ENCODE measurements around the gene TEX11.

Gene TEX11

GRCh38 chrX:70494441-70494840, 414.1 kb downstream of the TEX11 start:
- DNase-seq (ENCODE audit: low spot score): no peak

DNA sequence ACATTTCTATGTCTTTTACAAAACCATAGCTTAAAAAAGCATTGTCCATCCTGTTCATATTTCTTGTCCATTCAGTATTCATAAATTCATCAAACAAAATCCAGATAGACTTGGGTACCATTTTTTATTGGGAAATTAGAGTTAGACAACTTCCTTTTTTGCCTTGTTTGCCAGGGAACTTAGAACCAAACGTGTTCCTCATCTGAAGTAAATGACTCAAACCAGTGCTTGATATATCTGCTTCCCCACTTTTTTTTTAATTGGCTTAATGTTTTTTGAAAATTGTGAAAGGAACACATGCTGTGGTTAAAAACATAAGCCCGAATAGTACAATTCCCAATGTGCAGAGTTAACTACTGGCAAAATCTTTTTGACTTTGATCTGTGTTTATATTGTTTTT, 419.7 kb downstream of the TEX11 start:
- no peak for DNase-seq (ENCODE audit: low spot score)

DNA sequence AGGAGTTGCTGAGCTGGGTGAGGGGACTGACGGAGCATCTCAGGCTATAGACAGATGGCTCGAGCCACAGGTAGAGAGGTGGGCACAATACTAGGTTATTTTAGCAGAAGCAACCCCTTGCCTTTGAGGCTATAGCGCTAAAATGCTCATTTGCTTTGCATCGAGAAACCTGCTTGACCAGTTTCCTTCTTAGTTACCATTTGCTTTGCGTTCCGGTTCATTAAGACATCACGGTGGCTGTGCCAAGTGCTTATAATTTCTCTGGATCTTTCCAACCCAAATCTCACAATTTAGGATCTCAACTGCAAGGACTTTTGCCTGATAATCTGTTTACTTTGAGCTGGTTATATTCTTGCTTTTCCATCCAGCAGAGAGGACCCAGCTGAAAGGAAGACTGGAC, 423.0 kb downstream of the TEX11 start:
- no peak for DNase-seq (ENCODE audit: low spot score)

DNA sequence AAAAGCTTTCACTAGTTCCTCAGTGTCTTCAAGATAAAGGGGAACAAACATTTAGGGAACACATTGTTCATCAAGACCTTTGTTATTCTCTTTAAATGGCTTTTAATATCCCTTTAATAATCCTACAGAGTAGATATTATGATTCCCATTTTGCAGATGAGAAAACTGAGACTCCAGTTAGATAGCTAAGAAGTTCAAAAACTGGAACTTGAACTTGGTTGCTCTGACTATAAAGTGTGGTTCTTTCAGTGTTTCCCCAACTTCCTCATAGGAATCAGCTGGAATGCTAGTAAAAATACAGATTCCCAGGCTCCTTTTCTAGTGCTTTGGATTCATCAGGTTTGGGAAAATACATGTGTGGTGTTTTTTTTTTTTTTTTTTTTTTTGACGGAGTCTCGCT, 426.2 kb downstream of the TEX11 start:
- DNase-seq (ENCODE audit: low spot score): no peak

DNA sequence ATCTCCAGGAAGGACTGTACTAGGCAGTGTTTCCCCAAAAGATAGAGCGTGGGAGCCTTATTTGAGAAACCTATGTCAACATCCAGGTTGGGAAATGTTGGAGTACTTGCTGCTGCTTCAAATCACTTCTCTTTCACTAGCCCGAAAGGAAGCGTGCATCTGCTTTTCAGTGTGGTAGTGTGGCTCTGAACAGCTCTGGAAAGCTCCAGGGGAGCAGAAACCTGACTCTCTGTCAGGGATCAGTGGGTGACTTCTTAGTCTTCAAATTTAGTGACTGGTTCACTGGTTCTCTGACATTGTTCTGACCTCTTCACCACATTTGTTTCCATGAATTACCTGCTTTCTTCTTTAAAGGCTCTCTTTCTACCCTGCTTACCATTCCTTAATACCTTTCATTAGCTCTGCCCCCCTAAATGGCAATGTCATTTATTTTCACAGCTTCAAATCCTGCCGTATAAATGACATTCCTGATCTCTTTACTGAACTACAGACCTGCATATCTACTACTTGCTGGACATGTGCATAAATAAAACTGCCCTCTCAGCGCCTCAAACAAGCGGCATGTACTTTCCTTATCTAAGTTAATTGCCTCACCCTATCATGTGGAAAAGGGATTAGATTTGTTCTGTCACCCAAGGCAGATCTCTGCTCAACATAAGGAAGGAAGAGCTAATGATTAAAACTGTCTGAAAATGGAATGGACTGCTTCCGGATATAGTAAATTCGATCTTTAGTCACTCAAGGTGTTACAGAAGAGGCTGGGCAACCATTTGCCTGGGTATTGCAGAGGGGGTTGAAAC, 426.8 kb downstream of the TEX11 start:
- DNase-seq (ENCODE audit: low spot score): no peak

- DNase-seq (ENCODE audit: low spot score): no peak
Measured at GRCh38 chrX:70480660-70481018, 427.9 kb downstream of the TEX11 start.

- no peak for DNase-seq (ENCODE audit: low spot score)
Measured at GRCh38 chrX:70479922-70480659, 428.4 kb downstream of the TEX11 start.

DNA sequence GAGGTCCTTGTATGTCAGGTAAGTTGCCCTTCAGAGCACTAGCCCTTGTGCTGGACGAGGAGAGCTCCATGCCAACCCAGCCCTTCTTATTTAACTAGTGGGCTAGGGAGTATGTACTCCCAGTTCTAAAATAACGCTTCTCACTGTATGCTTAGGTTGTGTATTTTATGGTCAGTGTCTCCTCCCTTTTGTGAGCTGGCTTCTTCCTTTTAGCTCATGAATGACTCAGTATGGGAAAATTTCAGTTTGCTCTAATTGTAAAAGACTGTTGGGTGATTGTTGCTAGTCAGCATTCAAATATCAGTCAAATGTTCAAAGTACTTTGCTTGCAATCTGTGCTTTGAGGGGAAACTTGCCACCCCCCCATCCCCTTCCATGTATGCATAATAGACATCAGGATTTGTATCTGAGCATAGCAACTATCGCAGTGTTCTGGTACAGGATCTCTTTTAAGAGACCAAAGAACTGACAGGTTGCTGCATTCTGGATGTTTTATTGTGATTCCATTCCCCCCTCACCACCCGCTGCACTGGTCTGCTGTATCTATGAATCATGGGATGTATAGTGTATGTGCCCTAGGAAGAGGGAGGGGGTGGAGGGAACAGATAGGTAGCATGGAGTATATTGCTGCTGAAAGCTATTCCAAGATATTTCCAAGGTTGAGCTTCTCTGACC, 429.1 kb downstream of the TEX11 start:
- DNase-seq (ENCODE audit: low spot score): peak; percentile 40
